ENCODE data around the gene TRMT44.

TRMT44 gene

DNA sequence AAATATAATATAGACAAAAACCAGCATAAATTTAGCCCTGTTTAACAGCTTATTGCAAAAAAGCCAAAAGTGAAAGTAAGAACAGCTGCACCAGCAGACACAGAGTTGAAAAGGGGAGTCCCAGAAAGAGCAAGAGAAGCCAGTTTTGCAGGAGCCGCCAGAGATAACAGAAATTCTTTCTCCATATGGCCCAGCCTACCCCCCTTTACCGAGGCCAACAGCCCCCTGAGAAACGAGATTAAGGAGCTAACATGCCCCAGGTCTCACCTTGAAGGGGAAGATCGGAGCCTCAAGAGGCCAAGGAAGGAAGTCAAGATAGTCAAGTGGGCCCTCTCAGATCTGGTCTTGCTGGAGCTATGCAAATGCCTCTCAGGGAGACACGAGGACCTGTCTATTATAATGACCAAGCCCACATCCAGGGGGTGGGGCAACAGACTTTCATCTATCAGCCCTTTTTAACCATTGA is 4.9 kb upstream of the TRMT44 start:
- no peak overlapping the region for H3K27ac ChIP-seq (ENCODE audit: low read depth, low read length)
- no peak overlapping the region for H4K12ac ChIP-seq (ENCODE audit: low read depth, low read length)
- no peak overlapping the region for H2AFZ ChIP-seq (ENCODE audit: insufficient read depth, low read length, poor library complexity)
- peak overlapping the region; percentile 7 for H4K8ac ChIP-seq (ENCODE audit: low read depth, low read length)
- no peak overlapping the region for H2BK12ac ChIP-seq (ENCODE audit: low read length)
- no peak overlapping the region for H4K91ac ChIP-seq (ENCODE audit: low read depth, low read length)
- WGBS (ENCODE audit: extremely low coverage, insufficient coverage, insufficient read length): no CpG with 5 or more reads among the region's 5 CpGs
- H3K9ac ChIP-seq (ENCODE audit: low read length): no peak overlapping the region
- no peak overlapping the region for H2BK120ac ChIP-seq (ENCODE audit: insufficient read depth, low read length, poor library complexity)
- H2AK5ac ChIP-seq (ENCODE audit: low read length): no peak overlapping the region
- peaks cover 5% of the 10 kb centered on the region for H3K79me1 ChIP-seq (ENCODE audit: low read length)
- no peak overlapping the region for H3K23ac ChIP-seq (ENCODE audit: low read length)
- H3K4me2 ChIP-seq (ENCODE audit: low read length): peak overlapping the region; percentile 3
- H3K27me3 ChIP-seq (ENCODE audit: insufficient read depth, low read length): no peaks in the 10 kb centered on the region
- H3K4ac ChIP-seq (ENCODE audit: low read depth, low read length): no peak overlapping the region
- no peak overlapping the region for H3K18ac ChIP-seq (ENCODE audit: low read length)
- no peaks in the 10 kb centered on the region for H3K36me3 ChIP-seq (ENCODE audit: control insufficient read depth in 1 of 2, insufficient read depth in 2 of 2, low read length in 2 of 2)
- no peak overlapping the region for H3K14ac ChIP-seq (ENCODE audit: low read length)
- H3K79me2 ChIP-seq (ENCODE audit: control insufficient read depth, insufficient read depth, low read length, poor library complexity): peaks cover 3% of the 10 kb centered on the region
- no peak overlapping the region for H3K4me3 ChIP-seq (ENCODE audit: low read depth, low read length)
- peaks cover 0 to 7% of the 10 kb centered on the region in 2 experiments for H3K4me1 ChIP-seq (ENCODE audit: control insufficient read depth in 1 of 2, insufficient read depth in 2 of 2, low read length in 2 of 2)
- H3K9me3 ChIP-seq (ENCODE audit: insufficient read depth, low read depth, low read length): no peaks in the 10 kb centered on the region
- no peak overlapping the region for H2BK5ac ChIP-seq (ENCODE audit: low read depth, low read length, poor library complexity)
- no peak for DNase-seq

- H3K4me1 ChIP-seq (ENCODE audit: control insufficient read depth in 1 of 2, insufficient read depth in 2 of 2, low read length in 2 of 2): peaks cover 2 to 15% of the 10 kb centered on the region in 2 experiments
- H3K4ac ChIP-seq (ENCODE audit: low read depth, low read length): no peak overlapping the region
- no peak overlapping the region for H3K4me3 ChIP-seq (ENCODE audit: low read depth, low read length)
- no CpG with 5 or more reads among the region's 13 CpGs for WGBS (ENCODE audit: extremely low coverage, insufficient coverage, insufficient read length)
- H4K8ac ChIP-seq (ENCODE audit: low read depth, low read length): no peak overlapping the region
- no peaks in the 10 kb centered on the region for H3K27me3 ChIP-seq (ENCODE audit: insufficient read depth, low read length)
- H2BK5ac ChIP-seq (ENCODE audit: low read depth, low read length, poor library complexity): no peak overlapping the region
- peaks cover 8% of the 10 kb centered on the region for H3K79me2 ChIP-seq (ENCODE audit: control insufficient read depth, insufficient read depth, low read length, poor library complexity)
- no peak overlapping the region for H3K18ac ChIP-seq (ENCODE audit: low read length)
- H3K23ac ChIP-seq (ENCODE audit: low read length): no peak overlapping the region
- no peak overlapping the region for H3K14ac ChIP-seq (ENCODE audit: low read length)
- no peak for DNase-seq
- H4K91ac ChIP-seq (ENCODE audit: low read depth, low read length): no peak overlapping the region
- H2AFZ ChIP-seq (ENCODE audit: insufficient read depth, low read length, poor library complexity): no peak overlapping the region
- H4K12ac ChIP-seq (ENCODE audit: low read depth, low read length): no peak overlapping the region
- no peaks in the 10 kb centered on the region for H3K36me3 ChIP-seq (ENCODE audit: control insufficient read depth in 1 of 2, insufficient read depth in 2 of 2, low read length in 2 of 2)
- H3K79me1 ChIP-seq (ENCODE audit: low read length): peaks cover 10% of the 10 kb centered on the region
- no peak overlapping the region for H3K9ac ChIP-seq (ENCODE audit: low read length)
- H2BK12ac ChIP-seq (ENCODE audit: low read length): no peak overlapping the region
- no peak overlapping the region for H2BK120ac ChIP-seq (ENCODE audit: insufficient read depth, low read length, poor library complexity)
- H3K27ac ChIP-seq (ENCODE audit: low read depth, low read length): no peak overlapping the region
- H3K9me3 ChIP-seq (ENCODE audit: insufficient read depth, low read depth, low read length): no peaks in the 10 kb centered on the region
- H2AK5ac ChIP-seq (ENCODE audit: low read length): no peak overlapping the region
- H3K4me2 ChIP-seq (ENCODE audit: low read length): peak overlapping the region; percentile 26
Measured at GRCh38 chr4:8437281-8437680, 3.3 kb upstream of the TRMT44 start.

- Histone ChIP-seq H4K12ac (ENCODE audit: low read depth, low read length) (no peak overlapping the region), H4K8ac (ENCODE audit: low read depth, low read length) (no peak overlapping the region), H3K4me2 (ENCODE audit: low read length) (no peak overlapping the region), H4K91ac (ENCODE audit: low read depth, low read length) (no peak overlapping the region), H2BK120ac (ENCODE audit: insufficient read depth, low read length, poor library complexity) (no peak overlapping the region), H3K9me3 (ENCODE audit: insufficient read depth, low read depth, low read length) (no peaks in the 10 kb centered on the region), H3K23ac (ENCODE audit: low read length) (no peak overlapping the region), H2BK5ac (ENCODE audit: low read depth, low read length, poor library complexity) (no peak overlapping the region), H3K36me3 (ENCODE audit: control insufficient read depth in 1 of 2, insufficient read depth in 2 of 2, low read length in 2 of 2) (no peaks in the 10 kb centered on the region), H2AK5ac (ENCODE audit: low read length) (no peak overlapping the region), H3K4me3 (ENCODE audit: low read depth, low read length) (no peak overlapping the region), H3K27ac (ENCODE audit: low read depth, low read length) (no peak overlapping the region), H3K79me1 (ENCODE audit: low read length) (peaks cover 10% of the 10 kb centered on the region), H3K9ac (ENCODE audit: low read length) (no peak overlapping the region), H3K14ac (ENCODE audit: low read length) (no peak overlapping the region), H2AFZ (ENCODE audit: insufficient read depth, low read length, poor library complexity) (no peak overlapping the region), H3K18ac (ENCODE audit: low read length) (no peak overlapping the region), H3K4ac (ENCODE audit: low read depth, low read length) (no peak overlapping the region), H3K27me3 (ENCODE audit: insufficient read depth, low read length) (no peaks in the 10 kb centered on the region), H3K4me1 (ENCODE audit: control insufficient read depth in 1 of 2, insufficient read depth in 2 of 2, low read length in 2 of 2) (peaks cover 5 to 23% of the 10 kb centered on the region in 2 experiments), H2BK12ac (ENCODE audit: low read length) (no peak overlapping the region), H3K79me2 (ENCODE audit: control insufficient read depth, insufficient read depth, low read length, poor library complexity) (peaks cover 8% of the 10 kb centered on the region)
- WGBS (ENCODE audit: extremely low coverage, insufficient coverage, insufficient read length): no CpG with 5 or more reads among the region's 11 CpGs
- DNase-seq: no peak
Measured at GRCh38 chr4:8438743-8439142, 1.8 kb upstream of the TRMT44 start.

DNA sequence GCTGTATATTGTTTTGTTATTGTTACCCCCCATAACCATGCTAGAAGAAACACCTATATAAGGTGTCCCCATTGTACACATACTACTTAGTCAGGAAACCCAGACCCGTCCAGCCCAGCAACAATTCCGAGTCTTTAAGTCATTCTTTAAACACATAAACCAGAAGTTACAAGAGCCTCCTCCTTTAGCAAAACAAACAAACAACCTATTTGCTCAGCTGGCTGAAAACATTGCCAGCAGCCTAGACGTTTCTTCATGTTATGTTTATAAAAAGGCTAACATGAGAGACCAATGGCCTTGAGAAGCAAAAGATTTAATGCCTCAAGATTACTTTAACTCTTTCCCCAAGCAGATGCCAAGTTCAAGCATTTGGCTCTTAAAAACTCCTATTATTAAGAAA is 1.4 kb upstream of the TRMT44 start:
- Histone ChIP-seq H3K79me2 (ENCODE audit: control insufficient read depth, insufficient read depth, low read length, poor library complexity) (peaks cover 8% of the 10 kb centered on the region), H4K12ac (ENCODE audit: low read depth, low read length) (no peak overlapping the region), H3K4me2 (ENCODE audit: low read length) (no peak overlapping the region), H2AK5ac (ENCODE audit: low read length) (no peak overlapping the region), H3K18ac (ENCODE audit: low read length) (no peak overlapping the region), H2BK120ac (ENCODE audit: insufficient read depth, low read length, poor library complexity) (no peak overlapping the region), H3K27me3 (ENCODE audit: insufficient read depth, low read length) (no peaks in the 10 kb centered on the region), H3K14ac (ENCODE audit: low read length) (no peak overlapping the region), H2BK5ac (ENCODE audit: low read depth, low read length, poor library complexity) (no peak overlapping the region), H3K4me1 (ENCODE audit: control insufficient read depth in 1 of 2, insufficient read depth in 2 of 2, low read length in 2 of 2) (peaks cover 5 to 23% of the 10 kb centered on the region in 2 experiments), H3K79me1 (ENCODE audit: low read length) (peaks cover 10% of the 10 kb centered on the region), H3K23ac (ENCODE audit: low read length) (no peak overlapping the region), H4K8ac (ENCODE audit: low read depth, low read length) (no peak overlapping the region), H4K91ac (ENCODE audit: low read depth, low read length) (no peak overlapping the region), H3K4me3 (ENCODE audit: low read depth, low read length) (no peak overlapping the region), H3K27ac (ENCODE audit: low read depth, low read length) (no peak overlapping the region), H2AFZ (ENCODE audit: insufficient read depth, low read length, poor library complexity) (no peak overlapping the region), H3K36me3 (ENCODE audit: control insufficient read depth in 1 of 2, insufficient read depth in 2 of 2, low read length in 2 of 2) (no peaks in the 10 kb centered on the region), H3K9me3 (ENCODE audit: insufficient read depth, low read depth, low read length) (no peaks in the 10 kb centered on the region), H2BK12ac (ENCODE audit: low read length) (no peak overlapping the region), H3K4ac (ENCODE audit: low read depth, low read length) (no peak overlapping the region), H3K9ac (ENCODE audit: low read length) (no peak overlapping the region)
- DNase-seq: no peak
- no CpG with 5 or more reads among the region's 3 CpGs for WGBS (ENCODE audit: extremely low coverage, insufficient coverage, insufficient read length)

Measured in trophoblast cell (in vitro differentiated cells and primary cell).